Psoas muscle (tissue), 8 donors: Measurements from ENCODE around the gene ZBTB38. TPM values are rescaled to one million over a fixed set of nuclear protein-coding genes. Genes with fewer than 3 reads are reported as not detected.

Experiments
- ATAC-seq, 4 donors: fragments of 200-7000 bp; cut with Tn5 transposase; one replicate each; pipeline ENCODE4 v1.9.1; 2020; ENCODE audit warnings: moderate library complexity in 3 of 4, mild to moderate bottlenecking in 2 of 4
- DNase-seq, 2 donors: peaks; one replicate each; pipeline ENCODE4 v3.0.0-alpha.2; 2020
- H3K27ac ChIP-seq: fragments of 200-600 bp; one replicate; pipeline ENCODE4 v1.8.0; 2022
- H3K27me3 ChIP-seq, 3 donors: fragments of 200-600 bp in 1 of 3; one replicate each; pipeline versions ENCODE4 v1.6.1 to v1.8.0; 2013 to 2022; ENCODE audit warnings: low read length in 2 of 3, mild to moderate bottlenecking in 2 of 3, moderate library complexity in 1 of 3; ENCODE audit not compliant: insufficient read depth in 3 of 3
- H3K36me3 ChIP-seq, 2 donors: fragments of 200-600 bp in 1 of 2; one replicate each; pipeline versions ENCODE4 v1.6.1 to v1.8.0; 2013 to 2022; ENCODE audit warnings: low read depth in 1 of 2, mild to moderate bottlenecking in 1 of 2, moderate library complexity in 1 of 2; ENCODE audit not compliant: insufficient read depth in 1 of 2
- H3K4me1 ChIP-seq: fragments of 200-600 bp; one replicate; pipeline ENCODE4 v1.8.0; 2022
- H3K4me3 ChIP-seq: fragments of 200-600 bp; one replicate; pipeline ENCODE4 v1.8.0; 2022; ENCODE audit warnings: mild to moderate bottlenecking
- H3K9me3 ChIP-seq: fragments of 200-600 bp; one replicate; pipeline ENCODE4 v1.8.0; 2022
- WGBS, 3 donors: extraction: QIAGEN DNeasy Blood & Tissue Kit; methylation state at CpG; one replicate each; pipeline versions ENCODE4 v1.1.6 to v1.1.7; 2013; 5-methylcytosine and 5-hydroxymethylcytosine counted together
- intact Hi-C, 2 donors: fragments of 100-400 bp; cut with DNase I; formaldehyde crosslinking; loops; one replicate each; pipeline versions ENCODE4 v1.11.0 to v1.14.2; 2022
- polyA plus RNA-seq, 3 donors: library from polyadenylated mRNA; stranded (reverse); fragments of 200-250 nt; gene quantifications; one replicate each; pipeline ENCODE4 v1.2.3, GENCODE V29; 2013
- total RNA-seq, 4 donors: library from RNA; stranded (reverse); fragmentation: NEBNext Ultra II Directional in 2 of 4; extraction: Animal tissue kit (Norgen Biotek cat#: 25700) in 2 of 4; gene quantifications; one replicate each; pipeline versions ENCODE4 v1.2.1 to v1.2.4, GENCODE V29; 2021 to 2023
- TF ChIP-seq, protein P1 (sequence below): fragments of 200-600 bp; IDR thresholded peaks from one replicate; pipeline ENCODE4 v1.8.0; 2022; ENCODE audit warnings: antibody characterized with exemption
- donor health status: healthy with polysubstance abuse.
- donor health status: DM: no; HTN: no; CAD: no; lungs with moderate emphysema.
- donor health status: Bipolar disorder and iron deficiency.
- donor health status: healthy.
- donor health status: DM: yes; HTN: yes; CAD: no.
- donor health status: DM: no; HTN: no; CAD: no.
- donor health status: DM: no; HTN: no; CAD: no.
- donor health status: DM: yes; HTN: yes; CAD: no.

Gene ZBTB38
- total and polyA plus RNA-seq, 7 donors: 24.2 to 212 (median 61.7) TPM

DNA sequence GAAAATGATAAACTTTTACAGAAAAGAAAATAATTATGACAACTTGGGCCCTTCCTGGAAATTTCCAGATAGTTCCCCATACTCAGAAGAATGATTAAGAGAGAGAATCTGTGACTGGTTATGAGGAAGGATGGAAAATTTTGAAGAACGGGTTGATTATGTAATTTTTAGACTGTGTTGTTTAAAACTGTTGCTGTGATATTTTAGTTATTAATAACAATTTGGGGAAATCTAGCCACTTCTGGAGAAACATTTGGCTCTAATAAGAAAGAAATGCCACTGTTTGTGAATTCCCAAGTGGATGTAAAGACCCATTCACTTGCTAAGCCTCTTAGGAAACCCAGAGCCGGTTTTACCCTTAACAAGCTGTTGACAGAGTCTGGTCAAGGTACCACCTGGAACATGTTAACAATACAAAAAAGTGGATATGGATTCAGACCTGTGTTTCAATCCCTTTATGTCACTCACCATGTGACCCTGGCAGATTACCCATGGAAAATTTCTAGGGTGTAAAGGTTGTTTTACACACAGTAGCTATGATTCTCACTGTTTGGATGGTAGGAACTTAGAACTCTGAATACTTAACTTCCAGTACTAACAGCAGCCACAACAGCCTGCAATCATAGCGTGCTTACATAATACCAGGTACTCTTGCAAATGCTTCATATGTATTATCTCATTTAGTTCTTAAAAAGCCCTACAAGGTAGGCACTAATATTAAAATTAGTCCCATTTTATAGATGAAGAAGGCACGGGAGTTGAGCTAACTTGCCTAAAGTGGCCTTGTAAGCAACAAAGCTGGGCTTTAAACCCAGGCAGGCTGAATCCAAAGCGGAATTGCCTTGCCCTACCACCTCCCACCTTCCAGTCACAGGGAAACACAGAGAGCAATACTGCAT, 32.0 kb downstream of the ZBTB38 start:
- 82 to 84% (median 83%) methylated on average over 5 of the region's 5 CpGs for WGBS, 3 donors
- Histone ChIP-seq H3K27ac (peak overlapping the region; percentile 96), H3K9me3 (no peaks in the 10 kb centered on the region), H3K36me3 (peaks cover 0 to 16% of the 10 kb centered on the region in 2 donors), H3K4me3 (no peak overlapping the region), H3K27me3 (no peaks in the 10 kb centered on the region), H3K4me1 (peaks cover 24% of the 10 kb centered on the region)
- no peak for ATAC-seq
- intact Hi-C loops: loop anchor here (5.0 kb wide), 2 partner anchors 33 to 42 kb away; partner anchors contain the start of gene ZBTB38 (in 1 of the 2)
- DNase-seq: no peak
- TF ChIP-seq, protein P1, sequence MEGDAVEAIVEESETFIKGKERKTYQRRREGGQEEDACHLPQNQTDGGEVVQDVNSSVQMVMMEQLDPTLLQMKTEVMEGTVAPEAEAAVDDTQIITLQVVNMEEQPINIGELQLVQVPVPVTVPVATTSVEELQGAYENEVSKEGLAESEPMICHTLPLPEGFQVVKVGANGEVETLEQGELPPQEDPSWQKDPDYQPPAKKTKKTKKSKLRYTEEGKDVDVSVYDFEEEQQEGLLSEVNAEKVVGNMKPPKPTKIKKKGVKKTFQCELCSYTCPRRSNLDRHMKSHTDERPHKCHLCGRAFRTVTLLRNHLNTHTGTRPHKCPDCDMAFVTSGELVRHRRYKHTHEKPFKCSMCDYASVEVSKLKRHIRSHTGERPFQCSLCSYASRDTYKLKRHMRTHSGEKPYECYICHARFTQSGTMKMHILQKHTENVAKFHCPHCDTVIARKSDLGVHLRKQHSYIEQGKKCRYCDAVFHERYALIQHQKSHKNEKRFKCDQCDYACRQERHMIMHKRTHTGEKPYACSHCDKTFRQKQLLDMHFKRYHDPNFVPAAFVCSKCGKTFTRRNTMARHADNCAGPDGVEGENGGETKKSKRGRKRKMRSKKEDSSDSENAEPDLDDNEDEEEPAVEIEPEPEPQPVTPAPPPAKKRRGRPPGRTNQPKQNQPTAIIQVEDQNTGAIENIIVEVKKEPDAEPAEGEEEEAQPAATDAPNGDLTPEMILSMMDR: no peak

DNA sequence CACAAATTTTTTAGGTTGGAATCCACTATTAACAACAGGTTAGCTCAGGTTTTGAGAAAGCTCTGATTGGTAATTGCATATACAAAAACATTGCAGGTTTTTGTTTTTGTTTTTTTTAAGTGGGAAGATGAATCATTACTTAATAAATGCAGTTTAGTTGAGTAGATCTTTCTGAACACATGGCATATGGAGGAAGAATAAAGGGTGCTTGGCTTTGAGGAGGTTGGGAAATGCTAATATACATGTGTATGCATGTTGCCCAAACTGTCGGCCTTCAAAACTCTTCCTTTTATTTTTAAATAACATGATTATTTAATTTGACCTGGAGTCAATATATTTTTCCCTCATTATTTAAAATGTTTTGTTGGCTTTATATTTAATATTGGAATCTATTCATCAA, 32.8 kb downstream of the ZBTB38 start:
- Histone ChIP-seq H3K36me3 (peaks cover 5 to 24% of the 10 kb centered on the region in 2 donors), H3K27ac (peak overlapping the region; percentile 96), H3K27me3 (no peaks in the 10 kb centered on the region), H3K4me1 (peaks cover 25% of the 10 kb centered on the region), H3K9me3 (no peaks in the 10 kb centered on the region), H3K4me3 (peak overlapping the region; percentile 84)
- WGBS, 3 donors: 91 to 100% (median 93%) methylated on average over 1 of the region's 1 CpG
- intact Hi-C loops: loop anchor here (5.0 kb wide), 2 partner anchors 34 to 41 kb away; partner anchors contain the start of gene ZBTB38 (in 1 of the 2)
- TF ChIP-seq, protein P1: no peak
- DNase-seq (no peak), ATAC-seq (no peak)

DNA sequence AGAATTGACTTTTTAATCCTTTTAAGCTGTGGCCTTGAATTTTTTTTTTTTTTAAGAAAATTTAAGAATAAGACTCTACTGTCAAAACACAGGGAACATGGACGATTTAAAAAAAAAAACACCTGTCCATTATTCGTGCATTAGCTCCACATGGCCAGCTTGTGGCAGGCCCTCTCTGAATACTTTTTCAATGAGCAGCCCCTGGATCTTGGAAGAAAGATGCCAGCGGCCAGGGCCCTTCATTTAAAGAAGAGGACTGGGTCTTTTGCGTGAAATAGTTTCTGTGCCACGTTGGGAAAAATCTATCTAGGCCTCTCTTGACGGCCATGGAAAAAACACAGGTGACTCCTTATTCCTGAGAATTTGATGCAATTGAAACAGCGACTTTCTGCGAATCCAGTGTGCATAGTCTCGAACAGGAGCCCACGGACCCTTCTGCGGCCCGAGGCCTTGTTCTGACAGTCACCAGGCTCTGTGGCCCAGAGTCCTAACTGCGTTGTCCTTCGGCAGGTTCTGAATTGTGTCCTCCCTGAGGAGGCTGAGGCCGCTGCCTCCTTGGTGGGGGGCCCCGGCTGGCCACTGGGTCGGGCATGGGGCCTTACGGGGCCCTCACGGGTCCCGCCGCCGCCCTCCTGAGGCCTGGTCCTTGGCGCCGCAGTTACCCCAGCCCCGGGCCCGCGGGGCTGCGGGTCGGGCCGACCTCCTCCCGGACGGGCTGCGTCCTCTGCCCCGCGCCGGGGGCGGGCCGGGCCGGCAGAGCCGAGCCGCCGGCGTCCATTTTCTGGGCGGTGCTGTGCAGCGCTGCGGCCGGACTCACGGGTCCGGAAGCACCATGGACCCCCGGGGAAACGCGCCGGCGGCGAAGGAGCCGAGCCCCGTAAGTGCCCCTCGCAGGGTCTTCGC, 33.5 kb downstream of the ZBTB38 start:
- H3K4me1 ChIP-seq: peaks cover 30% of the 10 kb centered on the region
- TF ChIP-seq, protein P1: peak; percentile 8
- intact Hi-C loops: loop anchor here (2.0 to 5.0 kb wide), 3 partner anchors 33 to 40 kb away; partner anchors contain the start of gene ZBTB38 (in 2 of the 2)
- peak overlapping the region; percentile 96 for H3K27ac ChIP-seq
- 3 to 4% (median 3%) methylated on average over 44 to 59 of the region's 59 CpGs for WGBS, 3 donors
- peak overlapping the region; percentile 84 for H3K4me3 ChIP-seq
- peak; percentile 50 to 73 (median 66) for ATAC-seq
- H3K9me3 ChIP-seq: no peaks in the 10 kb centered on the region
- H3K27me3 ChIP-seq: no peaks in the 10 kb centered on the region
- peaks cover 5 to 27% of the 10 kb centered on the region in 2 donors for H3K36me3 ChIP-seq
- peak; percentile 58 to 76 for DNase-seq

DNA sequence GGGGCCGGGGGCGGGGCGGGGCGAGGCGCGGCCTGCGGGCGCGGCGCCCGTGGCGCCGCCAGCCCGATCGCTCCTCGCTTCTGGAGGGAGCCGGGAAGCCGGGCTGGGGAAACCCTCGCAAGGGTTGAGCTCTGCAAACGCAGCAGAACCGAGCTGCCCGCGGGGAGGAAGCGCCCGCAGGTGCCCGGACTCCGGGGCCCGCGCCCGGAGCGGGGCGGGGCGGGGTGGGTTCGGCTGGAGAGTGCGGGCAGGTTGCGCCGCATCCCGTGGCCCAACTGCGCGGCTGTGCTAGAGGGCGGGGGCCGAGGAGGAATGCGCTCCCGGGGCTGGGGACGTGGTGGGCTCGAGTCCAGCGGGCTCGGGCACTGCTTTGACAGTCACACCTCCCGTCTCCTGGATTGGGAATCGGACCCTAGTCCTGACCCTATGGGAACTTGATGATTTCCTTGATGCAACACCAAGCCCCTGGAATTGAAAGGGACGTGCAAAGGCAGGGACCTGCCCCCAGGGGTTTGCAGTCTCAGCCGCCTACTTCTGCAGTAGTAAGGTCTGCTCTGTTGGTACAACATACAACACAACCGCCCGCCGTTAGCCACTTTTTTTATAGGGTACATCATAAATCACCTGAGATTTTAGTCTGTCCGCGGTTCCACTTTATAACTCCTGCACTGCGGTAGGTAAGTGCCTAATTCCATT, 34.3 kb downstream of the ZBTB38 start:
- peak; percentile 80 to 87 for DNase-seq
- Histone ChIP-seq H3K27ac (peak overlapping the region; percentile 96), H3K9me3 (no peaks in the 10 kb centered on the region), H3K36me3 (peaks cover 5 to 27% of the 10 kb centered on the region in 2 donors), H3K27me3 (no peaks in the 10 kb centered on the region), H3K4me1 (peaks cover 36% of the 10 kb centered on the region), H3K4me3 (peak overlapping the region; percentile 84)
- peak; percentile 78 to 82 (median 80) for ATAC-seq
- TF ChIP-seq, protein P1: no peak
- intact Hi-C loops: loop anchor here (2.0 to 5.0 kb wide), 3 partner anchors 34 to 40 kb away; partner anchors contain the start of gene ZBTB38 (in 2 of the 2)
- 1 to 2% (median 2%) methylated on average over 45 to 58 of the region's 58 CpGs for WGBS, 3 donors
